K562 (cell line): ENCODE measurements around the gene PBXIP1. TPM values are rescaled to one million over a fixed set of nuclear protein-coding genes. Genes with fewer than 3 reads are reported as not detected.

Experiments
- ATF7 ChIP-seq: fragments of 450-650 bp; IDR thresholded peaks from 2 replicates; pipeline ENCODE4 v1.7.1; 2014; ENCODE audit warnings: mild to moderate bottlenecking, moderate library complexity
- CCAR2 ChIP-seq: fragments of 200-400 bp; formaldehyde crosslinking; IDR thresholded peaks from 2 replicates; pipeline ENCODE4 v1.6.1; 2017; ENCODE audit warnings: mild to moderate bottlenecking, low read depth, low read length
- CHCHD3 ChIP-seq: fragments of 250-450 bp; sonication (Bioruptor Pico); IDR thresholded peaks from 2 replicates; pipeline ENCODE4 v2.1.2; 2022; ENCODE audit warnings: mild to moderate bottlenecking
- DEAF1 ChIP-seq: fragments of 450-650 bp; formaldehyde crosslinking; IDR thresholded peaks from 2 replicates; pipeline ENCODE4 v1.4.0; 2020; ENCODE audit warnings: mild to moderate bottlenecking, moderate library complexity
- ESRRA ChIP-seq: fragments of 450-650 bp; IDR thresholded peaks from 2 replicates; pipeline ENCODE4 v1.6.1; 2014; ENCODE audit warnings: low read depth, mild to moderate bottlenecking, moderate library complexity, borderline replicate concordance
- FOS ChIP-seq: IDR thresholded peaks from 3 replicates; pipeline ENCODE4 v1.6.1; 2011; ENCODE audit not compliant: insufficient read length; ENCODE audit errors: extremely low read depth
- FOSL1 ChIP-seq: fragments of 200-800 bp; sonication (Bioruptor generic); conservative IDR thresholded peaks from 2 replicates; pipeline ENCODE4 v1.6.1; 2016; ENCODE audit warnings: missing genetic modification characterization, missing compliant biosample characterization
- FUS ChIP-seq: fragments of 200-400 bp; formaldehyde crosslinking; optimal IDR thresholded peaks from 2 replicates; pipeline ENCODE3; 2017; ENCODE audit warnings: low read depth, low read length
- IRF2 ChIP-seq: sonication (generic); formaldehyde crosslinking; IDR thresholded peaks from 2 replicates; pipeline ENCODE4 v1.8.1; 2022; ENCODE audit warnings: mild to moderate bottlenecking, missing genetic modification reagents
- JUNB ChIP-seq: fragments of 450-650 bp; formaldehyde crosslinking; conservative IDR thresholded peaks from 2 replicates; pipeline ENCODE4 v1.4.0; 2020; ENCODE audit warnings: mild to moderate bottlenecking
- KDM1A ChIP-seq, 2 experiments: fragments of 450-650 bp; IDR thresholded peaks; 2 replicates each; pipeline ENCODE4 v1.6.1; 2016; ENCODE audit warnings: mild to moderate bottlenecking in 2 of 2
- NEUROD1 ChIP-seq: fragments of 150-350 bp; IDR thresholded peaks from 2 replicates; pipeline ENCODE4 v1.6.1; 2014; ENCODE audit warnings: borderline replicate concordance, low read length, low read depth; ENCODE audit not compliant: partially characterized antibody
- NFIC ChIP-seq: fragments of 450-650 bp; IDR thresholded peaks from 2 replicates; pipeline ENCODE4 v1.6.1; 2017; ENCODE audit warnings: mild to moderate bottlenecking, inconsistent platforms
- PHTF2 ChIP-seq: fragments of 250-450 bp; sonication (Bioruptor Pico); IDR thresholded peaks from 2 replicates; pipeline ENCODE4 v1.5.0; 2021; ENCODE audit warnings: mild to moderate bottlenecking
- POLR2A ChIP-seq: fragments of 450-650 bp; conservative IDR thresholded peaks from 2 replicates; pipeline ENCODE4 v1.6.1; 2016
- POLR2AphosphoS5 ChIP-seq: IDR thresholded peaks from 2 replicates; pipeline ENCODE4 v1.6.1; 2011; ENCODE audit warnings: mild to moderate bottlenecking, low read depth, low read length, moderate library complexity; ENCODE audit not compliant: control insufficient read depth, insufficient read depth
- PYGO2 ChIP-seq: fragments of 450-650 bp; IDR thresholded peaks from 2 replicates; pipeline ENCODE4 v1.6.1; 2016; ENCODE audit warnings: mild to moderate bottlenecking, missing genetic modification characterization, moderate library complexity, missing compliant biosample characterization
- SRSF9 ChIP-seq: fragments of 200-400 bp; formaldehyde crosslinking; IDR thresholded peaks from 2 replicates; pipeline ENCODE4 v1.6.1; 2017; ENCODE audit warnings: low read depth, low read length, borderline replicate concordance
- TBL1XR1 ChIP-seq, 2 experiments: IDR thresholded peaks; 2 replicates each; pipeline ENCODE4 v1.6.1; 2012; ENCODE audit warnings: improper control_type of control experiment in 2 of 2, low read length in 2 of 2, mild to moderate bottlenecking in 1 of 2
- TBP ChIP-seq: optimal IDR thresholded peaks from 2 replicates; pipeline ENCODE3; 2011; ENCODE audit warnings: low read depth, low read length, improper control_type of control experiment
- TOE1 ChIP-seq, 2 experiments: fragments of 450-650 bp in 1 of 2; sonication (generic) in 1 of 2; formaldehyde crosslinking in 1 of 2; IDR thresholded peaks; 2 replicates each; pipeline versions ENCODE4 v1.7.1 to v1.8.0; 2016 to 2022; ENCODE audit warnings: borderline replicate concordance in 2 of 2, mild to moderate bottlenecking in 2 of 2, antibody characterized with exemption in 1 of 2, inconsistent platforms in 1 of 2, low read depth in 1 of 2, missing genetic modification reagents in 1 of 2, moderate library complexity in 1 of 2
- USF1 ChIP-seq: sonication (generic); formaldehyde crosslinking; IDR thresholded peaks from 2 replicates; pipeline ENCODE4 v1.9.0; 2022; ENCODE audit warnings: mild to moderate bottlenecking, missing genetic modification reagents
- YBX1 ChIP-seq: fragments of 450-650 bp; IDR thresholded peaks from 2 replicates; pipeline ENCODE4 v1.7.1; 2016; ENCODE audit warnings: mild to moderate bottlenecking
- ZC3H8 ChIP-seq: fragments of 450-650 bp; IDR thresholded peaks from 2 replicates; pipeline ENCODE4 v1.6.1; 2017
- ZFPM2 ChIP-seq: fragments of 250-450 bp; sonication (Bioruptor Pico); IDR thresholded peaks from 2 replicates; pipeline ENCODE4 v1.5.1; 2022; ENCODE audit warnings: mild to moderate bottlenecking
- ZNF263 ChIP-seq: sonication (generic); formaldehyde crosslinking; IDR thresholded peaks from 2 replicates; pipeline ENCODE4 v1.8.0; 2022; ENCODE audit warnings: mild to moderate bottlenecking, missing genetic modification reagents, borderline replicate concordance
- ZNF3 ChIP-seq: fragments of 250-450 bp; sonication (Bioruptor Pico); IDR thresholded peaks from 2 replicates; pipeline ENCODE4 v1.5.0; 2021; ENCODE audit warnings: mild to moderate bottlenecking, moderate library complexity
- ZNF511 ChIP-seq: sonication (generic); formaldehyde crosslinking; IDR thresholded peaks from 2 replicates; pipeline ENCODE4 v1.8.0; 2022; ENCODE audit warnings: mild to moderate bottlenecking, missing genetic modification reagents
- polyA plus RNA-seq, 8 experiments: library from polyadenylated mRNA; depleted of rRNA in 4 of 8; stranded (reverse) in 5 of 8; unstranded in 3 of 8; fragments of >200 nt; fragmentation: Nextera tagmentation in 2 of 8; fragmentation: Illumina TruSeq in 1 of 8; extraction: Ambion mirVana in 2 of 8; extraction: Trizol in 1 of 8; gene quantifications; 2 replicates each; pipeline versions ENCODE4 v1.2.1 to v1.2.3, GENCODE V29; 2011 to 2014; ENCODE audit warnings: inconsistent platforms in 1 of 8, missing spikeins in 1 of 8
- total RNA-seq, 7 experiments: library from RNA; depleted of rRNA in 6 of 7; stranded (reverse); fragments of >200 nt in 6 of 7; fragmentation: Illumina TruSeq in 2 of 7; extraction: Trizol in 2 of 7; gene quantifications; 2 replicates each; pipeline versions ENCODE4 v1.2.1 to v1.2.3, GENCODE V29; 2011 to 2021; ENCODE audit warnings: low replicate concordance in 1 of 7

Gene PBXIP1
- total and polyA plus RNA-seq, 9 of the 15 experiments (the other 6 are each of a cell fraction or from before 2014, with no cell fraction given): 0.13 to 8.3 (median 5.8) TPM

GRCh38 chr1:155000726-155001424 lies 45.0 kb upstream of the PBXIP1 start (continued):
- TF ChIP-seq ESRRA: peak; percentile 62; the same call in 1 of the 2 replicates
- TF ChIP-seq TBL1XR1 (IDR thresholded peaks at IDR 0.05; ENCODE audit: low read length in 2 of 2): peak; percentile 45 to 56; a peak in 1 of 4 replicates
- TF ChIP-seq POLR2AphosphoS5: peak; percentile 65
- peak; percentile 60; the same call in 1 of the 2 replicates for TF ChIP-seq NFIC
- no peak for TF ChIP-seq FOS
- TF ChIP-seq CCAR2: no peak
- TF ChIP-seq POLR2A: peak; percentile 80
- peak; percentile 58 for TF ChIP-seq JUNB (CRISPR knock-in tag)
- peak; percentile 98 for TF ChIP-seq TOE1 (IDR thresholded peaks at IDR 0.05; ENCODE audit: borderline replicate concordance)
- 0 out of 2 replicates have a peak, but pooled peaks have one; percentile 25 for TF ChIP-seq TOE1 (CRISPR knock-in tag; IDR thresholded peaks at IDR 0.05; ENCODE audit: borderline replicate concordance, low read depth)
- no peak for TF ChIP-seq FUS
- peak; percentile 75; the same call in 1 of the 2 replicates for TF ChIP-seq ZNF511 (CRISPR knock-in tag)
- no peak for TF ChIP-seq SRSF9
- 0 out of 2 replicates have a peak, but pooled peaks have one; percentile 40 for TF ChIP-seq USF1 (CRISPR knock-in tag)
- 0 out of 2 replicates have a peak, but pooled peaks have one; percentile 45 for TF ChIP-seq PYGO2
- peak; percentile 100 for TF ChIP-seq NEUROD1
- peak; percentile 96 for TF ChIP-seq FOSL1 (tag)
- no peak for TF ChIP-seq IRF2
- 0 out of 2 replicates have a peak, but pooled peaks have one; percentile 17 for TF ChIP-seq CHCHD3
- TF ChIP-seq DEAF1 (CRISPR knock-in tag): no peak
- no peak for TF ChIP-seq ZC3H8
- TF ChIP-seq PHTF2 (CRISPR knock-in tag): no peak
- no peak for TF ChIP-seq ZFPM2 (CRISPR knock-in tag)
- TF ChIP-seq ATF7: peak; percentile 92
- peak; percentile 73 for TF ChIP-seq TBP
- TF ChIP-seq ZNF3: no peak
- no peak for TF ChIP-seq YBX1
- TF ChIP-seq KDM1A (IDR thresholded peaks at IDR 0.05): peak in 1 of 2 experiments; percentile 55
- TF ChIP-seq ZNF263 (CRISPR knock-in tag): peak; percentile 62; the same call in 1 of the 2 replicates
